HG02852 (cell line): ENCODE data around the gene MYEF2.

Experiments used
- ATAC-seq: cut with Tn5 transposase; IDR thresholded peaks from one replicate; pipeline ENCODE4 v1.9.1; 2021; ENCODE audit warnings: mild to moderate bottlenecking, moderate library complexity; ENCODE audit not compliant: unreplicated experiment

The MYEF2 gene, protein sequence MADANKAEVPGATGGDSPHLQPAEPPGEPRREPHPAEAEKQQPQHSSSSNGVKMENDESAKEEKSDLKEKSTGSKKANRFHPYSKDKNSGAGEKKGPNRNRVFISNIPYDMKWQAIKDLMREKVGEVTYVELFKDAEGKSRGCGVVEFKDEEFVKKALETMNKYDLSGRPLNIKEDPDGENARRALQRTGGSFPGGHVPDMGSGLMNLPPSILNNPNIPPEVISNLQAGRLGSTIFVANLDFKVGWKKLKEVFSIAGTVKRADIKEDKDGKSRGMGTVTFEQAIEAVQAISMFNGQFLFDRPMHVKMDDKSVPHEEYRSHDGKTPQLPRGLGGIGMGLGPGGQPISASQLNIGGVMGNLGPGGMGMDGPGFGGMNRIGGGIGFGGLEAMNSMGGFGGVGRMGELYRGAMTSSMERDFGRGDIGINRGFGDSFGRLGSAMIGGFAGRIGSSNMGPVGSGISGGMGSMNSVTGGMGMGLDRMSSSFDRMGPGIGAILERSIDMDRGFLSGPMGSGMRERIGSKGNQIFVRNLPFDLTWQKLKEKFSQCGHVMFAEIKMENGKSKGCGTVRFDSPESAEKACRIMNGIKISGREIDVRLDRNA

DNA sequence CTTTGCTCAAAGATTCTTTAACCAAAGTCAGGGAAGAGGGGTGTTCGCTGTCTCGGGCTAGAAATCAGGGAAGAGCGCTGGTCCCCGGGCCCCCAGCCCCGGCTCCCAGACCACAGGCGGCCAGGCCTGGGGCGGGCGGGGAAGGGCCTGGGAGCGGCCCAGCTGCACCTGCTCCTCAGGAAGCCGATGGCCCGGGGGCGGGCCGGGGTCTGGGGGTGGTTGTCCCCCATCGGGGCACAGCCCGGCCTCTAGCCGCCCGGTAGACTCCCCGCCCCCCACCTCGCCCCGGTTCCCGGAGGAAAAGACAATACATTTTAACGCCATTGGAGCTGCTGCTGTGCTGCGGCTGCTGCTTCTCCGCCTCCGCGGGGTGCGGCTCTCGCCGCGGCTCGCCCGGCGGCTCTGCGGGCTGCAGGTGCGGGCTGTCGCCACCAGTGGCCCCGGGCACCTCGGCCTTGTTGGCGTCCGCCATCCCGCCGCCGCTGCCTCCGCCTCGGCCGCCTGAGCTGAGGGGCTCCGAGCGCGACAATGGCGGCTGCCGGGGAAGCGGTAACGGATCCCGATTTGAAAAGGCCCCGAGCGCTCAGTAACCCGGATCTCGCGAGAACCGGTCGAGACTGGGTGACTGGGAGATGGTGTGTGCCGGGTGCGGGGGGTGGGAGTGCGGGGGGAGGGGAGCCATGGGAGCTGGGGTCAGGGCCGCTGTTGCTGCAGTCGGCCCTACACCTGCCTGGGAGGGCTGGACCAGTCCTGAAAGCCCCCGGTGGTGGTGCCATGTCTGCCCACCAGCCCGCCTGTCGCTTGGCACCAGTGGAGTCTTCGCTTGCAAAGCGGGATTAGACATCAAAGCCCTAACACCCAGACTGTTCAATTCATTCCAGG is at the start of gene MYEF2:
Gene MYEF2 (minus strand): TSS at position 530 of the 882 bp plus-strand sequence. CDS start 58 bp downstream, at position 472.
- ATAC-seq: peak; percentile 82

DNA sequence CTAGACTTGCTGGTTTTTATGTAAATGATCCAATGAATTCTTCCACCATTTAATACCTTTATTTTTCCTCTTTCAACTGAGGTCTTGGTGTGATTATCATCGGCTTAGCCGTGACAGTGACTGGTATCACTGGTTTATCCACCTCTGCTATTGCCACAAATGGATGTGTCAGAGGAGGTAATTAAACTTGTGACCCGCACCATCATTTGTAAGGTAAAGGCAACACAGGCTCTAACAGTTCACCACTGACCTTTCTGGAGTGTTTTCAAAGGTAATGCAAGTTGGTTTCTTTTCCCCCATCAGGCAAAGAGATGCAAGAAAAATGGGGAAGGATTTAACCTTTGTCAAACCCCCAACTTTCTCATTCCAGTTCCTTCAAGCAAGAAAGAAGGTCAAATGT is 47.7 kb upstream of the MYEF2 start:
- no peak for ATAC-seq

DNA sequence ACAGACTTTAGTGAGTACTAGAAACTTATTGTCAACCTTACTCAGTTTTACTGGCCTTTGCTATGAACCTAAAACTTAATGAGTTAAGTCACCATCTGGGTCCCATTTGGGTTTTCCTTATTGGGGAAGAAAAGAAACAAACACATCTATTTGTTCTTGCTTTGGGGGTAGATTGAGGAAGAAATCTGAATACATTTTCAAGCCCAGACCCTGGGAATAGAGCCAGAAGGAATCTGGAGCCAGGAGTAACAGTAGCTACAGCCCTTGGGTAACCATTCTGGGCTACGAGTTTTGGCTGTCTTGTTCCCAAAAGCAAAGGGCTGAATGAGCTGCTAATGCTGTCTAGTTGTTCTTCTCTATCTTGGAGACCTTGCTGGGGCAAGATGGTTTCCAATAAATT is 44.5 kb upstream of the MYEF2 start:
- no peak for ATAC-seq

DNA sequence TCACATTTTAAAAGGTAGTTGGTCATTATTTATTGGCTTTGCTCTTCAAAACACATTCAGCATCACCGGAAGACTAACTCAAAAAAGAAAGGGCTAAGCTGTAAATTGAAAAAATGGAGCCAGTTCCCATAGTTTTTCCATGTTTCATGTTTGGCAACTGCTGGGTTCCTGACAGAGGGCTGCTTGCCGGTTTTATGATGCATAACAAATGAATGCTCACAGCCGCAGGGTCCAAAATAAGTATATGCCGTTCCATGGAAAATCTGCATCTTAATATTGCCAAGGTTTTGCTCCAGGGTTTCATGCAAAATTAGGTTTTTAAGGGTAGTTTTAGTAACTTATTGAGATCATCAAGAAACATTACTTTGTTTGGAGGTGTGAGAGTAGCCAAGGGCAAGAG is 43.8 kb upstream of the MYEF2 start:
- no peak for ATAC-seq

DNA sequence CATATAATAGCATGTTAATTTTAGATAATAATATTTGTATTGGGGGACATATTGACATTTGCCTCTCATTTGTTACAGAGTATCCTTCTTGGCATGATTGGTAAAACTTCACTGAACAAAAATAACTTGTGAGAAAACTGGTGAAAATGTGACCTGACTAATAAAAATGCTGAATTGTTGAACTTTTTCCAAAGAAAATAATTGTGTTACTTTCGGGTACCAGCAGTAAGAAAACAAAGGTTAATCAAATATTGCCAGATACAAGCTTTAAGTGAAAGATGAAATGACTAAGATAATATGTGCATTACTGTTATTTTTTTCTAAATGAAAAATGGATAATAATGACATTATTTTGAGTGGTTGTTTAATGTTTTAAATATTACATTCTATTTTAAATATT is 43.2 kb upstream of the MYEF2 start:
- no peak for ATAC-seq

DNA sequence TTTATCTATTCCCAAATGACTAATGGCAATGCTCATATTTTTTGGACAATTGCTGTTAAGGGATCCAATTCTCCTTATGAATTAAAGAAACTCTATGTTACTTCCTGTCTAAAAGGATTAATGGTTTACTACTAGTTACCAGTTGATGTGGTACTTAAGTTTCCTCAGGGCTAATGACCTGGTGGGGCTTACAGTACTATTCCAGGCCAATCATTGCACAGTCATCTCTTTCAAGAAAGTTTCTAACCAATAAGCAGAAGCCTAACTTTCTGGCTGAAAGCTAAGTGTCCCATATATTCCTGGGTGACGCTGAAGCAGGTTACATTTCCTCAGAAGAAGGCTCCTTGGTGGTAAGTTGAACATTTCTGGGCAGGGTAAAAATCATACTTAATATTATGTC is 27.9 kb upstream of the MYEF2 start, which contains the start of gene SLC12A1:
Gene SLC12A1 (plus strand): TSS at position 322 of the 400 bp plus-strand sequence. CDS start 1,418 bp downstream, outside the sequence.
- no peak for ATAC-seq

DNA sequence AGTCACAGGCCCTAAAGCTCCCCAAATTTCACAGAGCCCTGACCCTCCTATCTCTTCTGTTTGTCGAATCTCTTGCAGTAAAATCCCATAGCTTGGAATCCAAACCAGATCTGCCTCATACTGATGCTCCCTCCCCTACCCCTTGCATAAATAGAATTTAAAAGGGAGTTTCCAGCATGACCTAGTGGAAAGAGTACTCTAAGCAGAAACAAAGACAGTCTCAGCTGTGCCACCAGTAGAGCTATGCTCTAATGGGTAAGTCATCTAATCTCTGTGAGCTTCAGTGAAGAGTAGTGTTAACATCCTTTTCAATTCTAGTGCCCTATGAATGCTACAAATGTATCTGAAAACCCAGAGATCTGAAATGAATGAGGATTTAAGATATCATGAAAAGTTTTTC is 24.0 kb upstream of the MYEF2 start:
- ATAC-seq: no peak

DNA sequence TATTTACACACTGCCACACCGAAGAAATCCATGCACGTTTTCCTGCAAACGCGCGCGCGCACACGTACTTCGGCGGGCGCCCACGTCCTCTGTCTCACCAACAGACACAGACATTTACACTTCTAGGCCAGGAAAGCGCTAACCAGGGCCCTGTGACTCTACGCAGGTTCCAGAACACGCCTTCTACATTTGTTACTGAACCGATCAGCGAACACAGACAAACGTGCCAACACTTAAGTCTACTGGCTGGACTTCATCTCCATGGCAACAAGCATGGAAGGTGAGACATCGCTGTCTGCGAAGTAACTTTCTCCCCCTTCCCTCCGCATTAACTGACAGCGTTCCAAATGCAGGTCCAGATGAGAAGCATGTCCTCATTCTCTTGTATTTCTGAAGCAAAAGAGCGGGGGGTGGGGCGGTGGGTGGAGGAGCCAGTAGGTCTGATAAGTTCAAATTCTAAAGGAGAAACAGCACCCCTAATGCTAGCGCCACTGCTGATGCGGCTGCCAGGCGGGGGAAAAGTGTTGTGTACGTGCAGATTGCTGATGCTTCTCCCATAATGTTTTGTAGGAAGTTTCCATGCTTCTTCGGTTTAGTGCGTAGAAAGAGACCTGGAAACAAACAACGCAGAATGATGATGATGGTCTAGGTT is 13.6 kb upstream of the MYEF2 start, which contains the start of gene CTXN2:
Gene CTXN2 (plus strand): TSS at position 92 of the 652 bp plus-strand sequence. CDS start 9,636 bp downstream, outside the sequence.
- no peak for ATAC-seq

DNA sequence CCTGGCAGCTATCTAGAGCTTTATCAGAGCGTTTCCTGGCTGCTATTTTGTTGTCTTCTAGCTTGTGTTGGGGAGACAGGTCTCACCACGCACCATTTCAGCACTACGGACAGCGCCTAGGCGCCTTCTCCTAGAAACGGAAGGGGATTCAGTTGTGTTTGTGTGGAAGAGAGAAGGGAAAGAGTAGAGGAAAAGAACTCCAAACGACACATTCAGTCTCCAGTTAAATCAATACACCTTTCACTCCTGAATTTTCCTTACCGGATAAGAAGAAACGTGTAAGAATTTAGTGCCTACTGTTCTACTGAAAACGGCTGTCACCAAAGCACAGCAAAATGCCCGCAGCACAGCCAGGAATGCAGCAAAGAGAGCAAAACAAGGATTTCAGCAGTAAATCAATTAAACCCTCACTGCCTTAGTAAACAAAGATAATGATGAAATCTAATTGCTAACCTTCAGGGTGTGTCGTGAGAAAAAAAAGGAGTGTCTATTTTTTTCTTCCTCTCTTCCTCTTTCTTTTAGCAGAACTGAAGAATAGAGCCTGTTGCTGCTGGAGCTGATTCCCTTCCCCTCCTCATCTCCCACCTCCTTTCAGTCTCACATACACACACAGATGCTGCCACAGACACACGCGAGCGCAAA is 13.0 kb upstream of the MYEF2 start:
- ATAC-seq: no peak

DNA sequence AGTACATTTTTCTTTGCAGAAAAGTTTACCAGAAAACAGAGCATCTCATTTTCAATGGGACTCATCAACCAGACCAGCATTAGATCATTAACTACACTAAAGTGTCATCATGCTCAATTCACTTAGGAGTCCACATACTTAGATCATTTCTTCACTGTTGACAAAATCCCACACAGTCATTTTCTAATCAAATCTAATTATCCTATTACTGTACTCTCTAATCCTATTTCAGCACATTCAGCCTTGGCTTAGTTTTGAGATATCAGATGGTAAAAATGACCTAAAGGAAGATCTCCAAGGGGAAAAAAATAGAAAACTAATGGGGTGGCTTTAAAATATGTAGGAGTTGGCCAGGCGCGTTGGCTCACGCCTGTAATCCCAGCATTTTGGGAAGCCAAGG is 8.2 kb upstream of the MYEF2 start:
- ATAC-seq: no peak

DNA sequence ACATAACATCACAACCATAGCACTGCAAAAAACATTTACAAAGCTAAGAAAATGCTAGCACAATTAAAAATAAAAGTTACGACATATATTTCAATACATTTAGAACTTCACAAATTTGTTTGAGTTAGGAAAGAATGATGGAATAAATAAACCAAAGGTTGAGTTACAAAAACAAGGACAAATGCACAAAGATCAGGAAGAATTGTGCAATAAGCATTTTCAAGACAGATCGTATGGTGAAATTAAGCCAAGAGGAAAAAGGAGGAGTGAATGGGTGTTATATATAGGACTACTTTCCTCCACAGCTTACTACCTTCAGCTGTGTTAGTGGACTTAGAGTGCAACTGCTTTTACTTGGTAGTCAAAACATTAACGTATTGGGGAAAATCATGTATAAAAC is 7.4 kb upstream of the MYEF2 start:
- ATAC-seq: no peak

DNA sequence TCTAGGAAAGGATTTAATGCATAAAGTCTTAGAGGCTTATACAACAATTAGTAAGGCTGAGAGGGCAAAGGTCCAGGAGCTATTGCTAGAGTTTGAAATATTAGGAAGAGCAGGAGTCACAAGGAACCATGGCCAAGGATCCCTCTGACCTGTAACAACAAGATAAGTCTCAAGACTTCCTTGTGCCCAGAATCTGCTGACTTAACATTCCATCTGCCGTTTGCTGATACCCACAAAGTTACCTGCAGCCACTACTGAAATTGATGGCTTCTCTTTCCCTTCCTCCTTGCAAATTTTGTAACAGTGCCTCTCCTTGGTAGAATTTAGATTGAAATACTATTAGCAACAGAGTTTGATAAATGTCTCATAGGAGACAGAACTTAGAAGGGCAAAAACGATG is 4.7 kb upstream of the MYEF2 start:
- ATAC-seq: no peak

DNA sequence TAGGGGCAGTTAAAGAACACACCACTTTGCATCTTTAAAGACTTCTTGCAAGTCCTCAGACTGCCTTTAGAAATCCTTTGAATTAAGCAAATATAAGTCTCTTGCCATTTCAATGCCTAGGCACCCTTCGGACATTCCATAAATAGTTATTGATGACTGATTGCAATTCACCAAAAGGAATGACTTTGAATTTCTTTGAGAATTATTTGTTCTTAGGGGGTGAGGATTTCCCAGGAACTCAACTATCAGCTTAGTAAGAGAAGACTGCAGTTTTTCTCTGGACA is 495 bp upstream of the MYEF2 start:
- ATAC-seq: no peak

DNA sequence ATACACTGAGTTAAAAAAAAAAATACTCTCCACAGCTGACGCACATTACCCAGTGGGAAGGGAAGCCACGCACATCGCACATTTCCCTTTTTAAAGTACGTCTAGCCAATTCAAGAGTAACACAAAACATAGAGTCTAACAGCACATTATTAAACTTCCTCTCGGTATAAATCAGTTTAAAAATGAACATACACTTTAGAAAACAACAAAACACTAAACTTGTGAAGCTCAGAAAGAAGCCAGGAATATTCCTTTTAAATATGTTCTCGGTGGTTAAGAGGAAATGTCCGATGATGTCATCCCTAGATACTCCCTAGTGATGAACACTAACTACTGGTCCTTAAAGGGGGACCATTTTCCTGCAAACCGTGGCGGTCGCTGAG is 721 bp downstream of the MYEF2 start:
- ATAC-seq: peak; percentile 79

DNA sequence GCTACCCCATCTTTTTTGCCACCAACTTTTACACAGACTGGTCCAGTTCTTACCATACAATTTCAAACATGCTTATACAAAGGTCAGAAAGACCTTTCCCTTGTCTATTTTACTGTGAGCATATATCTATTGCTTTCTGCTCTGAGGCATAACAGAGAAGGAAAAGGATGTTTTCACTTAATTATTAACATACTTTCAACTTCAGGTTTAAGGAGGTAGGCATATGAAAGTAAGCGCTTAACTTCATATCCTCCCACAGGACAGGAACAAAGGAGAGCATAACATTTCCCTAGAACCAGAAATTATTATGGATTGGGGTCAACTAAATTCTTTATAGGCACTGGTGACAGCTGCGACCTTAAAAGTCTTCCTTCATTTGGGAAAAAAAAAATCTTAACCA is 1.1 kb downstream of the MYEF2 start:
- ATAC-seq: no peak

DNA sequence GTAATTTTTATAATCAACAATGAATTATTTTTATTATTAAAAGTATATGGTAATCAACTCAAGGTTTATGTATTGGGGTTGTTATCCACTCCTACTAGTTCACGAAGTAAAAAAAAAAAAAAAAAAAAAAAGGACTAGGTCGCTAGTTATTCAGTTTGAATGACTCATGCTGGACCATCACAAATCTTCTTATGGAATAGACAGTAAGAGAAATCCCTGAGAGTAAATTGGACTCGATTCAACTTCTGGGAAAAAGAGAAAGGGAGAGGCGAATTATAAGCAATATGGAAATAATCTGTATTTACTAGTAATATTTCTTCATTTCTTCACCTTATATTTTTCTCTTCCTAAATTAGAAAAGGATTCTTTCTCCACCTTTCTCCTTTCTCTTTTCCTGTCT is 2.0 kb downstream of the MYEF2 start:
- ATAC-seq: no peak

DNA sequence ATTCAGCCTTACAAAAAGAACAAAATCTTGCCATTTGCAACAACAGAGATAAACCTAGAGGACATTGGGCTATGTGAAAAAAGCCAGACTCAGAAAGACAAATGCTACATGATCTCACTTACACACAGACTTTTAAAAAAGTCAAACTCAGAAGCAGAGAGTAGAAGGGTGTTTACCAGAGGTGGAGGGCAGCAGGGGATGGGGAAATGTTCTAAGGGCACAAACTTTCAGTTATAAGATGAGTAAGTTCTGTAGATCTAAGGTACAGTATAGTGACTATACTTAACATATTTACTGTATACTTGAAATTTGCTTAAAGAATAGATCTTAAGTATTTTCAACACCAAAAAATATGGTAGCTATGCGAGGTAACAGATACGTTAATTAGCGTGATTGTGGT is 3.0 kb downstream of the MYEF2 start:
- ATAC-seq: no peak

DNA sequence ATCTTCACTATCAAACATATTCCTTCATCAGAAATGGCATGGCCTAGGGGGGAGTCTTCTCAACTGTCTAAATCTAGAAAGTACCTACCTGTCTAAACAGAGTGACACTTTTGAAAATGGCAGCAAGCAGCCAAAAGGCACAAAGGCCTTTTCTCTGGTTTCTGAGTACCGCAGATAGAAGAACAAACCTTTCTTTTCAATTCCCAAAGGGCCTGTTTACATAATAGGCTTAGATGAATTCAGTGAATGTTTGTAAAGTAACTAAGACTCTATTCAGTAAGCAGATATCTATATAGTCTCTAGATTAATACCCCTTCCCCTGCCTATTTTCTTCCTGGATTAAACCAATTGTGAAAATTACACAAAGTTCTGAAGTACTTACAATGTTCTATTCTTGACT is 7.1 kb downstream of the MYEF2 start:
- ATAC-seq: no peak

DNA sequence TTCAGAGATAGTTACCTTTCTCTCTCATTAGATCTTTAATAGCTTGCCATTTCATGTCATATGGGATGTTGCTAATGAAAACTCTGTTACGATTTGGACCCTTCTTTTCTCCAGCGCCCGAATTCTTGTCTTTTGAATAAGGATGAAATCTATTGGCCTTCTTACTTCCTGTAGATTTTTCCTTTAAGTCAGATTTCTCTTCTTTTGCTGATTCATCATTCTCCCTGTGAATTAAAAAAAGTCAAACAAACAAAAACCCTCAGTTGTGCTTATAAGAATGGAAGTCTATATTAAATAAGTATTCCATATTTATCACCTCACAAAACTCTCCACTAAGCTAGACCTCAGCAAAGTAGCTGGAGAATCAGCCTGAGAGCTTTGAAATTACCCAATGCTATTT is 9.5 kb downstream of the MYEF2 start:
- ATAC-seq: no peak

DNA sequence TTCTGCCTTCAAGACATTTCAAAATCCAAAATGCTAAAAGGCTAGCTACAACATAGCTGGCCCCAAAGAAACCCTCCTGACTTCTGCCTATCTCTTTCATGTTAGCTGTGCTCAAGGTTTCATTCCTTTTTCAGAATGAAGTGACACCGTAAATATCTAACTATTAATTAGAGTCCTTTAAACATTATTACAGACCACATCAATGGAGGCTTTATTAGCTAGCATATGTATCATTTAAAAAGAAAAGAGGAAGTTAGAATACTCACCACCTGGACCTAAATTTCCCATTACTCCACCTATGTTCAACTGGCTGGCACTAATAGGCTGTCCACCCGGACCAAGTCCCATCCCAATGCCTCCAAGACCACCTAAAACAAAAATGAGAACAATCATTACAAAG is 24.6 kb downstream of the MYEF2 start:
- no peak for ATAC-seq

DNA sequence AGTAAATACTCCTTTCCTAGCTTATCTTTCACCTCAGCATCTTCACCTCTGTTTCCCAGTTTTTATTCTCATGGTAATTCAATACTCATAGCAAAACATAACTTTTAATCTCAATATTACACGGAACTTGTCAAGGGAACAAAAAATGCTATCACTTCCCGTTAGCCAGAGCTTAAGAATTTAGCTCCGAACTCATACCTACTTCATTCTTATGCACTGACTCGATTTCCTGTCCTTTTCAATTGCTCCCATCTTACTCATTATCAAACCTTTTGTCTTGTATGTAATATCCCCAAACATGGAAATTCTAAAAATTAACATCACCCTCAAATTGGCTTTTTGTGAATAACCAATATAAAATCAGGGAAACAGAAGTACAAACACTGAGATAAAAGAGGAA is 28.2 kb downstream of the MYEF2 start:
- no peak for ATAC-seq
